ENCODE measurements around the gene ATP4A.
A peak's percentile ranks its signal among the peaks of the same experiment; 100 is the strongest.

The ATP4A gene

GRCh38 chr19:35517342-35517741 is 46.1 kb downstream of the ATP4A start:
- Histone ChIP-seq H3K4me1 (ENCODE audit: insufficient read depth, low read length) (no peaks in the 10 kb centered on the region), H3K4me3 (ENCODE audit: low read depth in 1 of 2, low read length in 2 of 2) (no peak overlapping the region), H3K9me3 (ENCODE audit: low read length) (no peaks in the 10 kb centered on the region), H3K9ac (ENCODE audit: low read length) (no peak overlapping the region), H3K27ac (ENCODE audit: low read depth, low read length) (no peak overlapping the region), H3K27me3 (ENCODE audit: control insufficient read depth in 1 of 2, insufficient read depth in 2 of 2, low read length in 2 of 2) (peaks cover 4 to 18% of the 10 kb centered on the region in 2 donors), H3K36me3 (ENCODE audit: insufficient read depth, low read length) (no peaks in the 10 kb centered on the region)

GRCh38 chr19:35516310-35516709 is 47.1 kb downstream of the ATP4A start:
- no peaks in the 10 kb centered on the region for H3K36me3 ChIP-seq (ENCODE audit: insufficient read depth, low read length)
- H3K4me1 ChIP-seq (ENCODE audit: insufficient read depth, low read length): no peaks in the 10 kb centered on the region
- H3K9ac ChIP-seq (ENCODE audit: low read length): no peak overlapping the region
- no peak overlapping the region for H3K27ac ChIP-seq (ENCODE audit: low read depth, low read length)
- H3K9me3 ChIP-seq (ENCODE audit: low read length): no peaks in the 10 kb centered on the region
- H3K27me3 ChIP-seq (ENCODE audit: control insufficient read depth in 1 of 2, insufficient read depth in 2 of 2, low read length in 2 of 2): peaks cover 4 to 22% of the 10 kb centered on the region in 2 donors
- H3K4me3 ChIP-seq (ENCODE audit: low read depth in 1 of 2, low read length in 2 of 2): no peak overlapping the region

GRCh38 chr19:35514282-35514809 is 49.1 kb downstream of the ATP4A start:
- no peaks in the 10 kb centered on the region for H3K9me3 ChIP-seq (ENCODE audit: low read length)
- peaks cover 16 to 38% of the 10 kb centered on the region in 2 donors for H3K27me3 ChIP-seq (ENCODE audit: control insufficient read depth in 1 of 2, insufficient read depth in 2 of 2, low read length in 2 of 2)
- H3K4me1 ChIP-seq (ENCODE audit: insufficient read depth, low read length): no peaks in the 10 kb centered on the region
- no peaks in the 10 kb centered on the region for H3K36me3 ChIP-seq (ENCODE audit: insufficient read depth, low read length)
- H3K9ac ChIP-seq (ENCODE audit: low read length): no peak overlapping the region
- H3K27ac ChIP-seq (ENCODE audit: low read depth, low read length): no peak overlapping the region
- H3K4me3 ChIP-seq (ENCODE audit: low read depth in 1 of 2, low read length in 2 of 2): no peak overlapping the region

GRCh38 chr19:35513628-35514281 is 49.7 kb downstream of the ATP4A start, which contains the start of gene DMKN:
Gene DMKN (minus strand): TSS chr19:35513649. CDS start chr19:35513475, 174 bp downstream.
- Histone ChIP-seq H3K27ac (ENCODE audit: low read depth, low read length) (no peak within 1 kb of the TSS), H3K4me1 (ENCODE audit: insufficient read depth, low read length) (no peaks in the 10 kb centered on the region), H3K9me3 (ENCODE audit: low read length) (no peaks in the 10 kb centered on the region), H3K4me3 (ENCODE audit: low read depth in 1 of 2, low read length in 2 of 2) (no peak within 1 kb of the TSS), H3K27me3 (ENCODE audit: control insufficient read depth in 1 of 2, insufficient read depth in 2 of 2, low read length in 2 of 2) (peaks cover 18 to 38% of the 10 kb centered on the region in 2 donors), H3K36me3 (ENCODE audit: insufficient read depth, low read length) (no peaks in the 10 kb centered on the region), H3K9ac (ENCODE audit: low read length) (no peak within 1 kb of the TSS)

GRCh38 chr19:35512831-35513627 is 50.4 kb downstream of the ATP4A start:
- H3K9me3 ChIP-seq (ENCODE audit: low read length): no peaks in the 10 kb centered on the region
- H3K9ac ChIP-seq (ENCODE audit: low read length): no peak overlapping the region
- no peak overlapping the region for H3K27ac ChIP-seq (ENCODE audit: low read depth, low read length)
- H3K36me3 ChIP-seq (ENCODE audit: insufficient read depth, low read length): no peaks in the 10 kb centered on the region
- H3K4me1 ChIP-seq (ENCODE audit: insufficient read depth, low read length): no peaks in the 10 kb centered on the region
- peaks cover 18 to 43% of the 10 kb centered on the region in 2 donors for H3K27me3 ChIP-seq (ENCODE audit: control insufficient read depth in 1 of 2, insufficient read depth in 2 of 2, low read length in 2 of 2)
- H3K4me3 ChIP-seq (ENCODE audit: low read depth in 1 of 2, low read length in 2 of 2): no peak overlapping the region

- H3K4me1 ChIP-seq (ENCODE audit: insufficient read depth, low read length): no peaks in the 10 kb centered on the region
- H3K27ac ChIP-seq (ENCODE audit: low read depth, low read length): no peak overlapping the region
- no peak overlapping the region for H3K9ac ChIP-seq (ENCODE audit: low read length)
- no peaks in the 10 kb centered on the region for H3K9me3 ChIP-seq (ENCODE audit: low read length)
- no peaks in the 10 kb centered on the region for H3K36me3 ChIP-seq (ENCODE audit: insufficient read depth, low read length)
- peaks cover 18 to 47% of the 10 kb centered on the region in 2 donors for H3K27me3 ChIP-seq (ENCODE audit: control insufficient read depth in 1 of 2, insufficient read depth in 2 of 2, low read length in 2 of 2)
- no peak overlapping the region for H3K4me3 ChIP-seq (ENCODE audit: low read depth in 1 of 2, low read length in 2 of 2)
These were observed 52.1 kb downstream of the ATP4A start for GRCh38 chr19:35511337-35511736.

GRCh38 chr19:35510626-35510964 is 52.9 kb downstream of the ATP4A start:
- Histone ChIP-seq H3K9ac (ENCODE audit: low read length) (no peak overlapping the region), H3K4me3 (ENCODE audit: low read depth in 1 of 2, low read length in 2 of 2) (peak overlapping the region in 1 of 2 donors; percentile 52), H3K27me3 (ENCODE audit: control insufficient read depth in 1 of 2, insufficient read depth in 2 of 2, low read length in 2 of 2) (peaks cover 18 to 47% of the 10 kb centered on the region in 2 donors), H3K36me3 (ENCODE audit: insufficient read depth, low read length) (no peaks in the 10 kb centered on the region), H3K27ac (ENCODE audit: low read depth, low read length) (no peak overlapping the region), H3K9me3 (ENCODE audit: low read length) (no peaks in the 10 kb centered on the region), H3K4me1 (ENCODE audit: insufficient read depth, low read length) (no peaks in the 10 kb centered on the region)

- Histone ChIP-seq H3K27me3 (ENCODE audit: control insufficient read depth in 1 of 2, insufficient read depth in 2 of 2, low read length in 2 of 2) (peaks cover 18 to 47% of the 10 kb centered on the region in 2 donors), H3K4me3 (ENCODE audit: low read depth in 1 of 2, low read length in 2 of 2) (peak overlapping the region; percentile 30 to 52), H3K9me3 (ENCODE audit: low read length) (no peaks in the 10 kb centered on the region), H3K4me1 (ENCODE audit: insufficient read depth, low read length) (no peaks in the 10 kb centered on the region), H3K27ac (ENCODE audit: low read depth, low read length) (no peak overlapping the region), H3K36me3 (ENCODE audit: insufficient read depth, low read length) (no peaks in the 10 kb centered on the region), H3K9ac (ENCODE audit: low read length) (no peak overlapping the region)
These were observed 53.4 kb downstream of the ATP4A start for GRCh38 chr19:35509861-35510625.

GRCh38 chr19:35509018-35509652 is 54.3 kb downstream of the ATP4A start:
- Histone ChIP-seq H3K4me3 (ENCODE audit: low read depth in 1 of 2, low read length in 2 of 2) (peak overlapping the region in 1 of 2 donors; percentile 52), H3K27me3 (ENCODE audit: control insufficient read depth in 1 of 2, insufficient read depth in 2 of 2, low read length in 2 of 2) (peaks cover 18 to 43% of the 10 kb centered on the region in 2 donors), H3K9ac (ENCODE audit: low read length) (no peak overlapping the region), H3K36me3 (ENCODE audit: insufficient read depth, low read length) (no peaks in the 10 kb centered on the region), H3K27ac (ENCODE audit: low read depth, low read length) (no peak overlapping the region), H3K4me1 (ENCODE audit: insufficient read depth, low read length) (no peaks in the 10 kb centered on the region), H3K9me3 (ENCODE audit: low read length) (no peaks in the 10 kb centered on the region)

GRCh38 chr19:35508129-35508528 is 55.3 kb downstream of the ATP4A start:
- no peaks in the 10 kb centered on the region for H3K36me3 ChIP-seq (ENCODE audit: insufficient read depth, low read length)
- H3K4me1 ChIP-seq (ENCODE audit: insufficient read depth, low read length): no peaks in the 10 kb centered on the region
- no peak overlapping the region for H3K4me3 ChIP-seq (ENCODE audit: low read depth in 1 of 2, low read length in 2 of 2)
- no peaks in the 10 kb centered on the region for H3K9me3 ChIP-seq (ENCODE audit: low read length)
- H3K27me3 ChIP-seq (ENCODE audit: control insufficient read depth in 1 of 2, insufficient read depth in 2 of 2, low read length in 2 of 2): peaks cover 14 to 35% of the 10 kb centered on the region in 2 donors
- H3K9ac ChIP-seq (ENCODE audit: low read length): no peak overlapping the region
- H3K27ac ChIP-seq (ENCODE audit: low read depth, low read length): no peak overlapping the region

- H3K27me3 ChIP-seq (ENCODE audit: control insufficient read depth in 1 of 2, insufficient read depth in 2 of 2, low read length in 2 of 2): peaks cover 14 to 29% of the 10 kb centered on the region in 2 donors
- no peak overlapping the region for H3K9ac ChIP-seq (ENCODE audit: low read length)
These were observed 55.9 kb downstream of the ATP4A start for GRCh38 chr19:35507561-35507960.

More at GRCh38 chr19:35507561-35507960, 55.9 kb downstream of the ATP4A start:
- Histone ChIP-seq H3K4me3 (ENCODE audit: low read depth in 1 of 2, low read length in 2 of 2) (no peak overlapping the region), H3K4me1 (ENCODE audit: insufficient read depth, low read length) (no peaks in the 10 kb centered on the region), H3K36me3 (ENCODE audit: insufficient read depth, low read length) (no peaks in the 10 kb centered on the region), H3K27ac (ENCODE audit: low read depth, low read length) (no peak overlapping the region), H3K9me3 (ENCODE audit: low read length) (no peaks in the 10 kb centered on the region)
